PC-9 (cell line): ENCODE measurements around the gene ESX1. TPM values are rescaled to one million over a fixed set of nuclear protein-coding genes. Genes with fewer than 3 reads are reported as not detected.

ENCODE experiments used
- BruUV-seq: library from RNA; stranded (reverse); fragments of 400-500 nt; replicated peaks from 2 replicates; lab custom pipeline; 2021; lab: Mats Ljungman, UMichigan
- CTCF ChIA-PET: fragments of 300-600 bp; sonication (Branson Sonifier 250); formaldehyde crosslinking; loops from one replicate; lab custom pipeline; 2022; ENCODE audit warnings: antibody characterized with exemption; lab: Charles Lee
- POLR2A ChIA-PET: fragments of 300-600 bp; sonication (Branson Sonifier 250); formaldehyde crosslinking; loops from one replicate; lab custom pipeline; 2022; ENCODE audit warnings: antibody characterized with exemption; ENCODE audit not compliant: unreplicated experiment; lab: Charles Lee
- DNase-seq, 2 experiments: peaks; one replicate each; pipeline versions ENCODE4 v3.0.0 to v3.0.0-alpha.2; 2015 to 2022; ENCODE audit warnings: mixed read lengths in 1 of 2
- H2AFZ ChIP-seq: fragments of 200-600 bp; sonication (generic); 2 replicates; pipeline ENCODE4 v1.8.1; 2017; ENCODE audit warnings: antibody characterized with exemption
- H3F3A ChIP-seq: fragments of 200-600 bp; sonication (generic); 2 replicates; pipeline ENCODE4 v1.8.1; 2017; ENCODE audit warnings: antibody characterized with exemption, mild to moderate bottlenecking, low read depth; ENCODE audit not compliant: insufficient read depth
- H3K27ac ChIP-seq: fragments of 200-600 bp; sonication (generic); 2 replicates; pipeline ENCODE4 v1.6.1; 2016; ENCODE audit warnings: mixed run types
- H3K27me3 ChIP-seq: fragments of 200-600 bp; sonication (generic); 2 replicates; pipeline ENCODE4 v1.6.1; 2016; ENCODE audit warnings: low read depth, mixed run types; ENCODE audit not compliant: insufficient read depth
- H3K36me3 ChIP-seq: fragments of 200-600 bp; sonication (generic); 2 replicates; pipeline ENCODE4 v1.6.1; 2016; ENCODE audit warnings: low read depth, mixed run types
- H3K4me1 ChIP-seq: fragments of 200-600 bp; sonication (generic); replicated peaks from 2 replicates; pipeline ENCODE4 v1.6.1; 2016; ENCODE audit warnings: mixed run types; ENCODE audit not compliant: insufficient read depth
- H3K4me2 ChIP-seq: fragments of 200-600 bp; sonication (generic); 2 replicates; pipeline ENCODE4 v1.6.1; 2017; ENCODE audit warnings: mixed run types
- H3K4me3 ChIP-seq: fragments of 200-600 bp; sonication (generic); 2 replicates; pipeline ENCODE4 v1.6.1; 2016; ENCODE audit warnings: mixed run types
- H3K79me2 ChIP-seq: fragments of 200-600 bp; sonication (generic); 2 replicates; pipeline ENCODE4 v1.6.1; 2017; ENCODE audit warnings: low read depth, mixed run types
- H3K9me2 ChIP-seq: fragments of 200-600 bp; sonication (generic); 2 replicates; pipeline ENCODE4 v1.8.1; 2017; ENCODE audit warnings: mild to moderate bottlenecking; ENCODE audit not compliant: insufficient read depth
- H3K9me3 ChIP-seq: fragments of 200-600 bp; sonication (generic); 2 replicates; pipeline ENCODE4 v1.8.1; 2016; ENCODE audit warnings: low read depth; ENCODE audit not compliant: insufficient read depth
- H4K20me1 ChIP-seq: fragments of 200-600 bp; sonication (generic); 2 replicates; pipeline ENCODE4 v1.8.1; 2017; ENCODE audit not compliant: insufficient read depth
- CTCF ChIP-seq: fragments of 200-600 bp; sonication (generic); conservative IDR thresholded peaks from 2 replicates; pipeline ENCODE4 v1.6.1; 2017; ENCODE audit warnings: mixed run types, antibody characterized with exemption, mild to moderate bottlenecking, moderate library complexity
- EZH2 ChIP-seq: fragments of 200-600 bp; sonication (generic); IDR thresholded peaks from 2 replicates; pipeline ENCODE4 v1.8.0; 2017; ENCODE audit warnings: antibody characterized with exemption, low read depth
- intact Hi-C: fragments of 100-400 bp; cut with micrococcal nuclease; formaldehyde crosslinking; loops from one replicate; pipeline ENCODE4 v1.10.0; 2022; ENCODE audit not compliant: unreplicated experiment
- total RNA-seq: library from RNA; stranded (reverse); gene quantifications from 2 replicates; pipeline ENCODE4 v1.2.3, GENCODE V29; 2021

Gene ESX1
- total RNA-seq, 1 experiment from 2014 or later = 1.9 TPM

- H3F3A ChIP-seq = no peaks in the 10 kb centered on the region
- H4K20me1 ChIP-seq = no peaks in the 10 kb centered on the region
- H3K4me2 ChIP-seq = no peak overlapping the region
- DNase-seq = no peak
- H3K27ac ChIP-seq = no peak overlapping the region
- ChIA-PET CTCF (no interaction called here), POLR2A (no interaction called here)
- TF ChIP-seq EZH2 = no peak
- TF ChIP-seq CTCF = no peak
- no TSS peak for BruUV-seq
- no peak overlapping the region for H3K4me3 ChIP-seq
- no peaks in the 10 kb centered on the region for H3K79me2 ChIP-seq
- intact Hi-C loops = no loop called here
- H2AFZ ChIP-seq = no peak overlapping the region
- H3K9me2 ChIP-seq = no peaks in the 10 kb centered on the region
- no peaks in the 10 kb centered on the region for H3K9me3 ChIP-seq
- H3K4me1 ChIP-seq = no peaks in the 10 kb centered on the region
- no peaks in the 10 kb centered on the region for H3K36me3 ChIP-seq
- no peaks in the 10 kb centered on the region for H3K27me3 ChIP-seq
Measured at GRCh38 chrX:104211187-104211586, 43.5 kb downstream of the ESX1 start.

GRCh38 chrX:104205548-104205947 is 49.2 kb downstream of the ESX1 start:
- no peak overlapping the region for H3K4me2 ChIP-seq
- H3K27me3 ChIP-seq = no peaks in the 10 kb centered on the region
- H3F3A ChIP-seq = no peaks in the 10 kb centered on the region
- H3K9me3 ChIP-seq = no peaks in the 10 kb centered on the region
- ChIA-PET CTCF (no interaction called here), POLR2A (no interaction called here)
- H3K27ac ChIP-seq = no peak overlapping the region
- BruUV-seq = no TSS peak
- TF ChIP-seq EZH2 = no peak
- TF ChIP-seq CTCF = no peak
- no peak overlapping the region for H2AFZ ChIP-seq
- intact Hi-C loops = no loop called here
- H3K9me2 ChIP-seq = no peaks in the 10 kb centered on the region
- H3K36me3 ChIP-seq = no peaks in the 10 kb centered on the region
- no peaks in the 10 kb centered on the region for H3K4me1 ChIP-seq
- no peaks in the 10 kb centered on the region for H4K20me1 ChIP-seq
- DNase-seq = no peak
- H3K4me3 ChIP-seq = no peak overlapping the region
- no peaks in the 10 kb centered on the region for H3K79me2 ChIP-seq

Other genes with a start within 250 kb of the ESX1 start
- gene H2BW1, start 241.2 kb downstream of the ESX1 start, total RNA-seq = not detected in 2 replicates
- gene H2BW2, start 215.0 kb downstream of the ESX1 start, total RNA-seq = not detected in 2 replicates
- not detected in 2 replicates for gene TMSB15C, start 178.7 kb downstream of the ESX1 start, total RNA-seq
- not detected in 2 replicates for gene ZCCHC18, start 142.4 kb downstream of the ESX1 start, total RNA-seq
- gene SLC25A53, start 97.9 kb downstream of the ESX1 start, total RNA-seq = 4.5 and 6.4 TPM in 2 replicates
- 28.5 and 35.7 TPM in 2 replicates for gene FAM199X, start 88.5 kb downstream of the ESX1 start, total RNA-seq